ENCODE measurements around the gene GAK.

GAK gene

DNA sequence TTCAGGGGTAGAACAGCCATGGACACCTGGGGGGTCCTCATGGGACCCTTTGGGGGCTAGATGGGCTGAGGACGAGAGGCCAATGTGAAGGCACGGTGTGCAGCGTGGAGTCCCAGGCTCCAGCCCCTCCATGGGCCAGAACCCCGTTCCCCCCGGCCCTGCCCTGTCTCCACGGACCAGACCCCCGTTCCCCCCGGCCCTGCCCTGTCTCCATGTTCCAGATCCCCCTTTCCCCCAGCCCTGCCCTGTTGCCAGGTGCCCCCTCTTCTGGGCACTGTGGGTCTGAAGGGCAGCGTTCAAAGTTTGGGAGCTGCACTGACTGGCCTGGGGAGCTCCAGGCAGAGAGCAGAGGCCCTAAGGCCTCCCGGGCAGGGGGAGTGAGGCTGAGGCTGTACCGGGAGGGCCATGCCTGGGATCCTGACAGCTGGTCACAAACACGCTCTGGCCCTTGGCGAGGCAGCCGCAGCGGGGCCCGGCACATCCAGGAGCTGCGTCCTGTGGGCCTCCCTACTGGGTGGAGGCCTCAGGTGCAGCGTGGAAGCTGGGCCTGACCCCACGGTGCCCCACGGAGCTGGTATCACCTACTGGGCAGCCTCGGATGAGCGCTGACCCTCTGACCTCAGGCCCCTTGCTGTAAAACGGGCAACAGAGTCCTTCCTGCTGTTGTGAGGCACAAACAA is 32.4 kb upstream of the GAK start:
- DNase-seq, result no peak

DNA sequence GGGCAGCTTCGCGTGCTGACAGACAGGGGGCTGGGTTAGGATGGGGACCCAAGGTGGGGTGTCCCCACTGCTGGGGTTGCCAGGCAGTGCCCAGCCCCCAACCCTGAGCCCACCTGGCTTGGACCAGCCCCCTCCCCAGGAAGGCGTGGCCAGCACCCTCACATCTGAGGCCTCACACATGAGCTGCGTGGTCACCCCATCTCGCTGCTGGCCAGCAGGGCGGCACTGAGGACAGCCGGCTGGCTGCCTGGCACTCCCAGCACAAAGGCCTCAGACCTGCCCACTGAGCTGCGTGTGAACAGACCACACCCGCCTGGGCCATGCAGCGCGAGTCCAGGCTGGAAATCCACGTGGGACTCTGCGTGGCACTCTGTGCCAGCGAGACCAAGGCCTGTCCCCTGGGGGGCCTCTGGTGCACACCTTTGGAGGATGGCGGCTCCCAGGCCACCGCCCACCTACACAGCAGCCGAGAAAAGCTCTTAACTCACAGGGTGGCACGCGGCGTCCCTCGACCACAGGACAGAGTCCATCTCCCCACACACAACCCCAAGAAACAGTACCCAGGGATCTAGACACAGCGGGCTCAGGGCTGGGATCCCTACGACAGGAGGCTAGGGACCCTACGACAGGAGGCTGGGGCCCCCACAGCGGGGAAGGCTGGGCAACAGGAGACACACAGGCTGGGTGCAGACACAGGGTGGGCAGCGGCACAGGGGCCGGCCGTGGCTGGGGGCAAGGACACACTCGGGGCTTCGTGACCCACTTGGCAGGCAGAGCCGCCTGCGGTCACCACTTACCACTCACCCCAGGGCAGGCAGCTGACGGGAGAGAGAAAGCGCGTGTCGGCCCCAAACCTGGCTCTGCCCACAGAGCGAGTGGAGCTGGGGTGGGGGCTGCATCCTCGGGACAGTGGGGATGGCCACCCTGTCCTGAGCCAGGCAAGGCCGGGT is 31.4 kb upstream of the GAK start:
- DNase-seq, result no peak

DNA sequence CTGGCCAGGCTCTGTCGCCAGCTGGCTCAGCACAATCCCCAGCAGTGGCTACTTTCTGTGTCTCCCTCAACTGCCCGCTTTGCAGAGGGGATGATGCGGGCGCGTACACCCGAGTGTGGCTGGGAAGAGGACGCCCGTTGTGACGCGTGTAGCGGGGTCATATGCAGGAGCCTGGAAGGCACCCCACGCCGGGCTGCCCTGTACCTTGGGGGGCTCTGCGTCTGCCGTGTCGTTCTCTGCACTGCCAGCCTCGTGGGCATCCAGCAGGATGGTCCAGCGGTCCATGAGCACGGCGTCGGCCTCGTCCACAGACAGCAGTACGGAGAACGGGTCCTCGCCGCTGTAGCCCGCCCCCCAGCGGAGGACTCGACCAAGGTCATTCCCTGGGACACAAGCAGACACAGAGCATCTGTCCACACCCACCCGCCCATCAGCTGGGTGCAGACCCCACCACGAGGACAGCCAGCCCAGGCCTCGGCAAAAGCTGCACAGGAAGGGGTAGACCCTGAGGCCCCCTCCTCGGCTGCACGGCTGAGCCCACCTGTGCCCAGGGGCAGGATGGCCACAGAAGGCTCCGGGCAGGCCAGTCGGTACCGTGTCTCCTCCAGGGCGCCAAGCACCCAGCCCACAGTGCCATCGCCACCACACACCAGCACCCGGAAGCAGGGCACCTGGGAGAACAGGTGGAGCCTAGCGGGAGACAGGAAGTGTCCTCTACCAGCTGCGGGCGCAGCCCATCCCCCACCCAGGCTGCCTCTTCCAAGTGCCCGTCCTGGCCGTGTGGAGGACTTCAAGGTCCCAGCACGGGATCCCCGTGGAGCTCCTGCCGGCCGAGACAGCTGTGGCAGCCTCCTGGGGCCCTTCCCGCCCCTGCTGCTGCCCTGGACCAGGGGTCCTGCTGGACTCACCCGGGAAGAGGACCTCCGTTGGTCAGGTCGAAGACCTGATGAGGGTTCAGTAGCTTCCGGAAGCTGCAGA is 30.4 kb upstream of the GAK start:
- no peak for DNase-seq

DNA sequence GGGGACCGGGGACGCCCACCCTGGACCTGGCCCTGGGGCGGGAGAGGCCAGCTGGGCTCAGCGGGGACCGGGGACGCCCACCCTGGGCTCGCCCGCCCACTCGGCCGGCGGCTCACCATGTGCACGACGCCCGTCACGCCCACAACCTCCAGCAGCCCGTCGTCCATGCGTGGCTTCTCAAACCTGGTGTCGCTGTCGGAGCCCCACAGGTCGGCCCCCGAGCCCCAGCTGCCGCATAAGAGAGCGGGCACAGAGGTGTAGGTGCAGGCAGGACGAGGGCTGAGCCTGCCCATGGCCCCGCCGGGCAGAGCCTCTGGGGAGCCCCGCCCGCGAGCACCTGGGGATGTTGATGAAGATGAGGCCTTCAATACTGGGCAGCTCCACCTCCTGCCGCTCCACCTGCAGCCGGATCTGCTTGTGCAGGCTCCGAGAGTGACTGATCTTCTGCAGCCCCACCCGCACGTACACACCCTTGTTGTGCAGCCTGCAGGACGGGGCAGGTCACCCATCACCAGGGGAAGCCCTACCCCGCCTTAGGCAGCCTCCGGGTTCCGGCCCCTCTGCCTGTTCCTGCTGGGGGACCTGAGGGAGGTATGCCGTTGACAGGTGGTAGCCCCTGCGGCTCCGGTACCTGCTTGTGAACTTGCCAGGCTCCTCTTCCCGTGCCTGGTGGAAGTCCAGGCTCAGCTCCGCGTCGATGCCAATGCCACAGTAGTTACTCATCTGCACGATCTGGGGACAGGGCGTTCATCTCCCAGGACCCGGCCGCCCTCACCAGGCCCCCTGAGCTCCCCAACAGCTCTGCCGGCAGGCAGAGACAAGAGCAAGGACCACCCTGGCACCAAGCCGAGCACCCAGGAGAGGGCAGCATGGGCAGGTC is 29.5 kb upstream of the GAK start:
- DNase-seq, result no peak

DNA sequence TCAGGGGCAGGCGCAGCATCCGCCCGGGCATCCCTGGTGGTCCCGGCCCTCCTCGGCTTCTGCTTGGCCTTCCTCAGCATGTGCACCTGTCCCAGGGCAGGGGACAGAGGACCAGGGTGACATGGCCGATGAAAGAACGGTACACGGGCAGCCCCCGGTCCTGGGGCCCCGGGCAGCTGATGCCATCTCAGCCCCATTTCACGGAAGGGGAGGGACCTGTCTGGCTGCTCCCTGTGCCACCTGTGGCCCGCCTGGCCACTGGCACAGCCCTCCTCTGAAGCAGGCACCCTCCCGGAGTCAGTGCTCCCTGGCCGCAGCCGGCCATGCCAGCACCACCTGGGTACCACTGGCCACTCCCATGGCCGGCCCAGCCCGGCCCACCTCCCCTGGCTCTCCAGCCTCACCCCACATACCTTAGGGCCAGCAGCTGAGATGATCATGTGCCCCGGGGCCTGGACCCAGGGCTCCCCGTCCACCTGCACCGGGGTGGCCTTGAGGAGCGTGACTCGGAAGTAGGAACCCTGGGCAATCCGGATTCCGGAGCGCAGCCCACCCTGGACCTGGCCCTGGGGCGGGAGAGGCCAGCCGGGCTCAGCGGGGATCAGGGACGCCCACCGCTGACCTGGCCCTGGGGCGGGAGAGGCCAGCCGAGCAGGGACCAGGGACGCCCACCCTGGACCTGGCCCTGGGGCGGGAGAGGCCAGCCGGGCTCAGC is 28.7 kb upstream of the GAK start:
- DNase-seq, result no peak

DNA sequence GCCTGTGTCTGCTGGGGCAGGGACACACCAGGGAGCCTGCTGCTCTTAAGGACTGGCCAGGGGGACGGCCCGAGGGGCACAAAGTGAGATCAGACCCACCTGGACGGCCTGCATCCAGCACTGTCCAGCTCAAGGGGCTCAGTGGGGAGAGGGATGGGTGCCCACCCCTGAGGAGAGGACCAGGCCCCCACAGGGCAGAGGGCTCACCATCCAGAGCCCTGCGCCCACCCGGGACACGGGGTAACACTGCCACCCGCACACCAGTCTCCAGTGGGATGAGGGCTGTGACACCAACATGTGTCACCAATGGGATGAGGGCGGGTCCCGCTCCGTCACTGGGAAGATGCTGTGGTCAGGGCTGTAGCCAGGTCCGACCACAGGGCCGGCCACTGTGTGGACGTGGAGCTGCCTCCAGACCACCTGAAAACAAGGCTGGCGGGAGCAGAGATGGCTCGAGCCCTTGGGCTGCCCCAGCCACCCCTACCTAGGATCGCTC is 28.1 kb upstream of the GAK start:
- DNase-seq, result no peak

DNA sequence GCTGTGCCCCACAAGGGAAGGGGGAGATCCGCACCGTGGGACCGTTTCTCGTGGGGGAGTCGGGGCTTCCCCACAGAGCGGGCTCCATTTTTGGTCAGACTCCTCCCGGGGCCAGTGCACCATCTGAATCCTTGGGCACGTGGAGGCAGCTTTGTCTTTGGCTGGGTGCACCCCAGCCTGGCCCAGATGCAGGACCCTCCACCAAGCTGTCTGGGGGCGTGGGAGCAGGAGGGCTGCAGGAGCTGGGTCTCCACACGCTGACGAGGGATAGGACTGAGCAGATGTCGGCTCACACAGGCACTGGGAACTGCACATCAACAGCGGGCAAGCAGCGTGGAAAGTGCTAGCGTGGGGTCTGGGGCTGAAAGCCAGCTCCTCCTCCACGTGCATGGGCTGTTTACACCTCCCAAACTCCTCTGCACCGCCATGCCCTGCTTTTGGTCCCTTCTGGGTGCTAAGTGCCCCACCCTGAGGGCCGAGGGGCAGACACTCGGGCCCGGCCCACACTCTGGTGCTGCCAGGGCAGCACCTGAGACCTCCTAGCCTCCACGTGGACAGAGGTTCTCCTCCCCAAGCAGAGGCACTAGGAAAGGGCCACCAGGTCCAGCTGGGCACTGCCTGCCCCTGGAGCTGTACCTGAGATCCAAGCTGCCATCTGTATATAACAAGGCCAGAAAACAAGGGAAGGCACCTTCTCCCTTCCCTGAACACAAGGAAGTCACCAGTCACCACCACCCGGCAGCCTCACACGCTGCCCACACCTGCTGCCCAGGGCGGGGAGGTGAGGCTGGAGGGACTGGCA is 27.4 kb upstream of the GAK start:
- no peak for DNase-seq

DNA sequence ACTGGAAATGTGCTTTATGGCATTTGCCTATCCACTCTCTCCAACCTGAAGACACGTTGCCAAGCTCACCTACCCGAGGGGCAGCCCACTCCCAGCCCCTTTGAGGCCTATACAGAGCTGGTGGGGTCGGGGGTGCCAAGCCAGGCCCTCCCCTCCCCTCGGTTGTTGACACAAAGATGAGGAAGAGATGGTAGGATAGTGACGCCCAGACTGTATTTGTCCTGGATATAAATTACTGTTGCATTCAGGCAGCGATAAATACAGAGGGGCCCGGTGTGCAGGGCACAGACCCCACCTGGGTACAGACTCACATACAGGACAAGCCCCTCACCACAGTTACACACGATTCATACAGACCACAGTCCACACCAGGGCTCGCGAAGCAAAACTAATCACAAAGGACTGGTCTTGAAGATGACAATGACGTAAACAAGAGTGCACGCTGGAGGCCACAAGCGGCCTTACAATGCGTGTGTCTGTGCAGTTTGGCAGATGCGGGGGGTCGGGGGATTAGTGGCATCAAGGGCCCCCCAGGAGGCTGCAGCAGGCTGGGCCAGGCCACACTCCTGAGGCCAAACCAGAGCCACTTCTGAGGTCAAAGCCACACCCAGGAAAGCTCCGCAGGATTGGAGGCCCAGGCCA is 26.7 kb upstream of the GAK start:
- DNase-seq, result no peak

DNA sequence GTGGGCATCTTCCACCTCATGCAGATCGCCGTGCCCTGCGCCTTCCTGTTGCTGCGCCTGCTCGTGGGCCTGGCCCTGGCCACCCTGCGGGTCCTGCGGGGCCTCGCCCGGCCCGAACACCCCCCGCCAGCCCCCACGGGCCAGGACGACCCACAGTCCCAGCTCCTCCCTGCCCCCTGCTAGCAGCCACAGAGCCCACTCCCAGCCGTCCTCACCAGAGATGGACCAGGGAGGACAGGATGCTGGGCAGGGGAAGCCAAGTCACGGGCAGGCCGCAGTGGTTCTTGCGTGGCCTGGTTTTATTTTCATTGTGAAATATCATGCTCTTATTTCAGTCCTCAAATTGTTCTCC is 26.2 kb upstream of the GAK start:
- no peak for DNase-seq

DNA sequence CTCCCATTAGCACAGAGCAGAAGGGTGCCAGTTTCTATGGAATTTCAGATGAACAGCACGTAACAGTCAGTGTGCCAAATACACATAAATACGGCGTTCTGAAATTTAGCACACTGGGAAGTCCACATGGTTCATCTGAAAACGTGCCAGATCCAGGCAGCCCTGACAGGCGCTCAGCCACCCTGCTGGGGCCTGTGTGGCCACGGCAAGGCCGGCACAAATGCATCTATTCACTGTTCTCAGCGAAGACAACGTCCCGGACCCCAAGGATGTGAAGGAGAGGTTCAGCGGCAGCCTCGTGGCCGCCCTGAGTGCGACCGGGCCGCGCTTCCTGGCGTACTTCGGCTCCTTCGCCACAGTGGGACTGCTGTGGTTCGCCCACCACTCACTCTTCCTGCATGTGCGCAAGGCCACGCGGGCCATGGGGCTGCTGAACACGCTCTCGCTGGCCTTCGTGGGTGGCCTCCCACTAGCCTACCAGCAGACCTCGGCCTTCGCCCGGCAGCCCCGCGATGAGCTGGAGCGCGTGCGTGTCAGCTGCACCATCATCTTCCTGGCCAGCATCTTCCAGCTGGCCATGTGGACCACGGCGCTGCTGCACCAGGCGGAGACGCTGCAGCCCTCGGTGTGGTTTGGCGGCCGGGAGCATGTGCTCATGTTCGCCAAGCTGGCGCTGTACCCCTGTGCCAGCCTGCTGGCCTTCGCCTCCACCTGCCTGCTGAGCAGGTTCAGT is 25.6 kb upstream of the GAK start:
- DNase-seq, result no peak

DNA sequence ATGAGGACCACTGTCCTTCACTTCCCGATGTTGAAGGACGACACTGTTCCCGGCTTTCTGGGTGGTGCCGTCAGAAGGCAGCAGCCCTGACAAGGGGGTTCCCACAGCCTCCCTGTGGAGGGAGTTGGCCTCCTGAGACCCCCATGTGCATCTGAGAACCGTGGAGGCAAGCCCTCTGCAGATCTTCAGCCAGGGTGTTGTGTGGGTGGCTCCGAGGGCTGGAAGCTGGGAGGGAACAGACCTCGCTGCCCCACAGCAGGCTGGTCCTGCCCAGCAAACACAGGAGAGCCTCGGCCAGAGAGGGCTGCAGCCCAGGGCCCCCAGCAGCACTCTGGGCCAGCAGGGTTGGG is 25.1 kb upstream of the GAK start:
- no peak for DNase-seq

DNA sequence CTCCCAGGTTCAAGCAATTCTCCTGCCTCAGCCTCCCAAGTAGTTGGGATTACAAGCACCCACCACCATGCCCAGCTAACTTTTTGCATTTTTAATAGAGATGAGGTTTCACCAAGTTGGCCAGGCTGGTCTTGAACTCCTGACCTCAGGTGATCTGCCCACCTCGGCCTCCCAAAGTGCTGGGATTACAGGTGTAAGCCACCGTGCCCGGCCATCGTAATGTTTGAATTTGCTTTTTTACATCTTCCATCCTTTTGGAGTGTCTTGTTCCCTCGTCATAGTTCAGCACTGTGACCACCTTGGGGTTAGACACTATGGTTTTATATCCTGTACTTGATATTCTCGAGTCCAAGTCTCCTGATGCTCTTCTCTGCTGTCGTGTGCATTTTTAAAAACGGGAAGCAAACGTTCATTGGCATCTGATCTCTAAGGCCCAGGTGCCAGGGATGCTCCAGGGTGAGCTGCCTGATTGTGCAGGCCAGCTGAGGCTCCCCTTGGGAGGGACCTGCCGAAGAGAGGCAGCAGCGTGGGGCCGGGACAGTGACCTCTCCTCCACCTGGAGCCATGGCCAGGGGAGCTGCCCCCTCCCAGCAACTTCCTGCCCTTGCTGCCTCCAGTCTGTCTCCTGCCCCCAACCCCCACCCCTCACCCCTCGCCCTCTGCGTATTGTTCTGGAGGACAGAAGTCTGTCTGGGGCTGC is 24.6 kb upstream of the GAK start:
- no peak for DNase-seq

DNA sequence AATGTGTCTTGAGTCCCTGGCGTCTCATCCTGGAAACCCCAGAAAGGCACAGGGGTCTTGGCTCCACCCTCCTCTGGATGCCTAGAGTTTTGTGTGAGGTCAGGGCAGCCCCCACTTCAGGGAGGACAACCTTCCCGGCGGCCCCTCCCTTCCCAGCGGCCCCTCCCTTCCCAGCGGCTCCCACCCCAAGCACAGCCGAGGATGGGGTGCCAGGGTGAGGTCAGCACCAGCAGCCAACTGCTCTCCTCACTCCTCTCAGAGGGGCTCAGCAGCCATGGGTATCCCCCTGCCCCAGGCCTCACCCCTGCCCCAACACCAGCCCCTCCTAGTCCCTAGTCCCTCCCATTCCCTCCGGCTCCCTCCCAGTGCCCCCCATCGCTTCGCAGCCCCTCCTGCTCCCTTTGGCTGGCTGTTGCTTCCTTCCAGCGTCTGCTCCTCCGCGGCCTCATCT is 23.8 kb upstream of the GAK start:
- no peak for DNase-seq

DNA sequence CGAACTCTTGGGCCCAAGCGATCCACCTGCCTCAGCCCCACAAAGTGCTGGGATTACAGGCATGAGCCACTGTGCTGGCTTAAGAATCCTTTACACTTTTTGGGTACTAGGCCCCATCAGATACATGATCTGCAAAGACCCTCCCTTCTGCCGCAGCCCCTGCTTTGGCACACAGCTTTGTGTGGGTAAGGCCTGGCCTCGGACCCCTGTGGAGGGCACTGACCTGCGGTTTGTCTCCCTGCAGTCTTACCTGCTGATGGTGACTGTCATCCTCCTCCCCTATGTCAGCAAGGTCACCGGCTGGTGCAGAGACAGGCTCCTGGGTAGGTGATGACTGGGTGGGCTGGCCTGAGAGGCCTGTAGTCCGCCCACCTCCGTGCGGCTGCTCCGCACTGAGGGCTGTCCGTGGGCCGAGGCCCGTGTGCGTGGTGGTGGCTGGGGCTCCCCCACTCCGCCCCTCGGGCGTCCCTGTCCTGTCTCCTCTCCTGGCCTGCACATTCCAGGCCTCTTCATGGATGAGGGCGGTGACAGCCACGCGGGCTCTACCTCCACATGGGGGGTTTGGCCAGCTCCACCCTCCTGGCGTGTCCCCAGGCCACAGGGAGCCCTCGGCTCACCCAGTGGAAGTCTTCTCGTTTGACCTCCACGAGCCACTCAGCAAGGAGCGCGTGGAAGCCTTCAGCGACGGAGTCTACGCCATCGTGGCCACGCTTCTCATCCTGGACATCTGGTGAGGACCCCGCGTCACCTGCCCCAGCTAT is 23.2 kb upstream of the GAK start:
- no peak for DNase-seq

DNA sequence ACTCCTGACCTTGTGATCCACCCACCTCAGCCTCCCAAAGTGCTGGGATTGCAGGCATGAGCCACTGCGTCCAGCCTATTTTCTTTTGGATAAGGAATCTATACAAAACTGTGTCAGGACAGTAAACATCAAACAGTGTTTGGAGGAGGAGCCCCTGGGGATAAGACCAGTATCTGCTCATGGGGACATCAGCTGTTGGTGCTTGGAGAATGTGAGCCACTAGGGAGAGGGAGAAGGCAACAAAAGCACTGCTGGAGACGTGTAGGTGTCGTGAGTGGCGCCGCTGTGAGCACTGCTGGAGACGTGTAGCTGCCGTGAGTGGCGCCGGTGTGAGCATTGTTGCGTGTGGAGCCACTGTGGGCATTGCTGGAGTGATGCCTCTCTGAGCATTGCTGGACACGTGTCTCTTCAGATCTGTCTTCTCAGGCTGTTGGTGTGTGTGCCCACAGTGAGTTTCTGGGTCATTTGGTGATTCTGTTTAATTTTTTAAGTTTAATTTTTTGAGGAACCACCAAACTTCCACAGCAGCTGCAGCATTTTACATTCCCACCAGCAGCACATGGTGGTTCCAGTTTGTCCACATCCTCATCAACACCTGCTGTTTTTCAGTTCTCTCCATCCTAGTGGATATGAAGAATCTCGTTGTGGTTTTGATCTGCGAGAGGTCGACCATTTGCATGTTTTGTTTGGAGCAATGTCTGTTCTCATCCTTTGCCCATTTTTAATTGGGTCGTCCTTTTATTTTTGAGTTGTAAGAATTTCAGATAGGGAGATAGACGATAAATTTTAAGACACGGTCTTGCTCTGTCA is 22.3 kb upstream of the GAK start:
- no peak for DNase-seq

DNA sequence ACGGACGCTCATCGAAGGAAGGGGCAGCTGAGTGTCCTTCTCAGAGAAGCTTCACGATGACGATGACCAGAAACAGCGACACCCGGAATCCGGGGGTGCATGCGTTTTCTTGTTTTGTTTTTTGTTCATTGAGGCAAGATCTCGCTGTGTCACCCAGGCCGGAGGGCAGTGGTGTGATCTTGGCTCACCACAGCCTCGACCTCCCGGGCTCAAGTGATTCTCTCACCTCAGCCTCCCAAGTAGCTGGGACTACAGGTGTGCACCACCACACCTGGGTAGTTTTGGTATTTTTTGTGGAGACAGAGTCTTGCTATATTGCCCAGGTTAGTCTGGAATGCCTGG is 21.4 kb upstream of the GAK start:
- no peak for DNase-seq
